Measurements from ENCODE around the gene OR5H14.
"Not testable (repeated sequence)": the region's sequence is repeated elsewhere in the genome, so short reads cannot be mapped to it uniquely, and the experiment has no call there.

The OR5H14 gene

DNA sequence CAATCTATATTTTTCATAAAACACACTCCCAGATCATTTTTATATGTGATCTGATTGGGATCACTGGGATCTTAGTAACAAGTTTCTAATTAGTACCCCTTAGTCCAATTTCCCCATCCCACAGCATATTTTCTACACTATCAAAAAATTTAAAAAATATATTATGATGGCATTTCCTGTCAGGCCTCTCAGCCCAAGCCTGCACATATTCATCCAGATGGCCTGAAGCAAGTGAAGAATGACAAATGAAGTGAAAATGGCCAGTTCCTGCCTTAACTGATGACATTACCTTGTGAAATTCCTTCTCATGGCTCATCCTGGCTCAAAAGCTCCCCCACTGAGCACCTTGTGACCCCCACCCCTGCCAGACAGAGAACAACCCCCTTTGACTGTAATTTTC lies 43.6 kb downstream of the OR5H14 start:
- not testable (repeated sequence) for H3K4me3 ChIP-seq, H3K27ac ChIP-seq

DNA sequence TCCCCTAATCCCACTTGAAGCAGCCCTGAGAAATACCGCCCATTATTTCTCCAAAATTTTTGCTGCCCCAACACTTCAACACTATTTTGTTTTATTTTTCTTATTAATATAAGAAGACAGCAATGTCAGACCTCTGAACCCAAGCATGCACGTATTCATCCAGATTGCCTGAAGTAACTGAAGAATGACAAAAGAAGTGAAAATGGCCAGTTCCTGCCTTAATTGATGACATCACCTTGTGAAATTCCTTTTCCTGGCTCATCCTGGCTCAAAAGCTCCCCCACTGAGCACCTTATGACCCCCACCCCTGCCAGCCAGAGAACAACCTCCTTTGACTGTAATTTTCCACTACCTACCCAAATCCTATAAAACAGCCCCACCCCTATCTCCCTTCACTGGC lies 49.0 kb downstream of the OR5H14 start:
- not testable (repeated sequence) for H3K4me3 ChIP-seq, H3K27ac ChIP-seq

DNA sequence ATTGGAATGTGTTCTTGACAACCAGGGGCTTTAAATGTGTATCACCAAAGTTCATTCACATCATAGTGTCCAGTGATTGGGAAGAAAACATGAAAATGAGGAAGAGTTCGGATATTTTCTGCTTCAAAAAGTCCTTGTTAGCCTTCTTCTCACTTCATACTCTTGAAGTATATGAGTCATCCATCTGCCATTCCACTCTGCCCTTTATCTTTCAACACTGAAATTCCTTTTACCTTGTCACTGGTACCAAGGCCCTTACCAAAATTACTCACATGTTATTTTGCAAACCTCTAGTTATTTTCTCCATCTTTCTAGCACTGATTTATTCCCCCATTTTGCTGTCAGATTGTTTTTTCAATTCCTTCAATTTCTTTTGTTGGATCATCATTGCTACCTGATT lies 51.7 kb downstream of the OR5H14 start:
- H3K4me3 ChIP-seq = no peak overlapping the region
- no peak overlapping the region for H3K27ac ChIP-seq

Measured in skin epidermis (tissue), 12 donors.